Loucy (cell line): ENCODE measurements around the gene AGBL5.

ENCODE experiments used
- H2AFZ ChIP-seq: fragments of 200-600 bp; sonication (generic); 2 replicates; pipeline ENCODE4 v1.6.0; 2016; ENCODE audit warnings: antibody characterized with exemption, mild to moderate bottlenecking, low read length, moderate library complexity
- H3F3A ChIP-seq: fragments of 200-600 bp; 2 replicates; pipeline ENCODE4 v1.6.0; 2016; ENCODE audit warnings: antibody characterized with exemption, low read depth, mild to moderate bottlenecking
- H3K27me3 ChIP-seq: fragments of 200-600 bp; sonication (generic); 2 replicates; pipeline ENCODE4 v1.6.1; 2014; ENCODE audit warnings: low read length, mild to moderate bottlenecking; ENCODE audit not compliant: insufficient read depth, poor library complexity, severe bottlenecking
- H3K36me3 ChIP-seq: fragments of 200-600 bp; sonication (generic); 2 replicates; pipeline ENCODE4 v1.6.1; 2016; ENCODE audit warnings: low read length; ENCODE audit not compliant: insufficient read depth
- H3K4me1 ChIP-seq: fragments of 200-600 bp; sonication (generic); 2 replicates; pipeline ENCODE4 v1.5.1; 2014; ENCODE audit warnings: low read length, mild to moderate bottlenecking; ENCODE audit not compliant: insufficient read depth, poor library complexity, severe bottlenecking
- H3K4me2 ChIP-seq: fragments of 200-600 bp; sonication (generic); 2 replicates; pipeline ENCODE4 v1.6.0; 2014; ENCODE audit warnings: antibody characterized with exemption, low read length, low read depth, mild to moderate bottlenecking; ENCODE audit not compliant: poor library complexity, severe bottlenecking
- H3K4me3 ChIP-seq: fragments of 200-600 bp; sonication (generic); 2 replicates; pipeline ENCODE4 v1.5.1; 2014; ENCODE audit warnings: low read length, mild to moderate bottlenecking, mixed read lengths; ENCODE audit not compliant: poor library complexity, severe bottlenecking
- H3K79me2 ChIP-seq: fragments of 200-600 bp; sonication (generic); 2 replicates; pipeline ENCODE4 v1.6.1; 2014; ENCODE audit warnings: low read length; ENCODE audit not compliant: insufficient read depth
- H3K9ac ChIP-seq: fragments of 200-600 bp; sonication (generic); 2 replicates; pipeline ENCODE4 v1.6.0; 2014; ENCODE audit warnings: mild to moderate bottlenecking, low read depth, low read length, moderate library complexity; ENCODE audit not compliant: poor library complexity, severe bottlenecking
- H3K9me2 ChIP-seq: fragments of 200-600 bp; sonication (generic); replicated peaks from 2 replicates; pipeline ENCODE4 v1.6.1; 2016; ENCODE audit warnings: low read depth, low read length, mixed read lengths
- H3K9me3 ChIP-seq: fragments of 200-600 bp; sonication (generic); 2 replicates; pipeline ENCODE4 v1.6.1; 2014; ENCODE audit warnings: mild to moderate bottlenecking, antibody characterized with exemption, low read length, low read depth; ENCODE audit not compliant: insufficient read depth
- H4K20me1 ChIP-seq: fragments of 200-600 bp; sonication (generic); 2 replicates; pipeline ENCODE4 v1.6.0; 2014; ENCODE audit warnings: antibody characterized with exemption, low read length, mild to moderate bottlenecking; ENCODE audit not compliant: insufficient read depth, poor library complexity, severe bottlenecking
- CTCF ChIP-seq: fragments of 200-600 bp; sonication (generic); conservative IDR thresholded peaks from 2 replicates; pipeline ENCODE4 v1.5.1; 2014; ENCODE audit warnings: mild to moderate bottlenecking, antibody characterized with exemption, low read length
- EZH2phosphoT487 ChIP-seq: fragments of 200-600 bp; IDR thresholded peaks from 2 replicates; pipeline ENCODE4 v1.6.1; 2018; ENCODE audit warnings: antibody characterized with exemption, mild to moderate bottlenecking, moderate library complexity, borderline replicate concordance

Gene AGBL5

GRCh38 chr2:27084297-27085061 is 33.0 kb downstream of the AGBL5 start:
- Histone ChIP-seq H3F3A (peaks cover 7% of the 10 kb centered on the region; the same call in 1 of the 2 replicates), H3K9me3 (no peaks in the 10 kb centered on the region), H3K36me3 (no peaks in the 10 kb centered on the region), H3K27me3 (no peaks in the 10 kb centered on the region), H3K9me2 (no peaks in the 10 kb centered on the region), H4K20me1 (no peaks in the 10 kb centered on the region), H3K79me2 (peaks cover 21% of the 10 kb centered on the region; the same call in 1 of the 2 replicates), H3K4me2 (peak overlapping the region; percentile 69), H3K4me1 (peaks cover 53% of the 10 kb centered on the region), H2AFZ (no peak overlapping the region), H3K9ac (no peak overlapping the region), H3K4me3 (no peak overlapping the region)
- 0 out of 2 replicates have a peak, but pooled peaks have one; percentile 13 for TF ChIP-seq CTCF
- no peak for TF ChIP-seq EZH2phosphoT487

GRCh38 chr2:27085062-27085672 is 33.7 kb downstream of the AGBL5 start:
- Histone ChIP-seq H3K4me2 (peak overlapping the region; percentile 69), H3K27me3 (no peaks in the 10 kb centered on the region), H3K36me3 (no peaks in the 10 kb centered on the region), H3K9me2 (no peaks in the 10 kb centered on the region), H2AFZ (no peak overlapping the region), H3K9me3 (no peaks in the 10 kb centered on the region), H3K9ac (peak overlapping the region; percentile 79), H3K4me3 (peak overlapping the region; percentile 78), H4K20me1 (no peaks in the 10 kb centered on the region), H3F3A (peaks cover 7% of the 10 kb centered on the region; the same call in 1 of the 2 replicates), H3K4me1 (peaks cover 53% of the 10 kb centered on the region), H3K79me2 (peaks cover 21% of the 10 kb centered on the region; the same call in 1 of the 2 replicates)
- TF ChIP-seq CTCF = no peak
- TF ChIP-seq EZH2phosphoT487 = no peak

GRCh38 chr2:27085673-27086089 is 34.2 kb downstream of the AGBL5 start:
- H2AFZ ChIP-seq = peak overlapping the region; percentile 76; the same call in 1 of the 2 replicates
- peaks cover 7% of the 10 kb centered on the region; the same call in 1 of the 2 replicates for H3F3A ChIP-seq
- no peaks in the 10 kb centered on the region for H3K27me3 ChIP-seq
- peak overlapping the region; percentile 78 for H3K4me3 ChIP-seq
- peaks cover 21% of the 10 kb centered on the region; the same call in 1 of the 2 replicates for H3K79me2 ChIP-seq
- H3K36me3 ChIP-seq = no peaks in the 10 kb centered on the region
- TF ChIP-seq EZH2phosphoT487 (no peak), CTCF (peak; percentile 42)
- H3K4me1 ChIP-seq = peaks cover 50% of the 10 kb centered on the region
- no peaks in the 10 kb centered on the region for H4K20me1 ChIP-seq
- H3K4me2 ChIP-seq = peak overlapping the region; percentile 69
- peak overlapping the region; percentile 79 for H3K9ac ChIP-seq
- no peaks in the 10 kb centered on the region for H3K9me3 ChIP-seq
- no peaks in the 10 kb centered on the region for H3K9me2 ChIP-seq
